ENCODE results near the gene ACOXL.
A peak's percentile ranks its signal among the peaks of the same experiment; 100 is the strongest.

The ACOXL gene

DNA sequence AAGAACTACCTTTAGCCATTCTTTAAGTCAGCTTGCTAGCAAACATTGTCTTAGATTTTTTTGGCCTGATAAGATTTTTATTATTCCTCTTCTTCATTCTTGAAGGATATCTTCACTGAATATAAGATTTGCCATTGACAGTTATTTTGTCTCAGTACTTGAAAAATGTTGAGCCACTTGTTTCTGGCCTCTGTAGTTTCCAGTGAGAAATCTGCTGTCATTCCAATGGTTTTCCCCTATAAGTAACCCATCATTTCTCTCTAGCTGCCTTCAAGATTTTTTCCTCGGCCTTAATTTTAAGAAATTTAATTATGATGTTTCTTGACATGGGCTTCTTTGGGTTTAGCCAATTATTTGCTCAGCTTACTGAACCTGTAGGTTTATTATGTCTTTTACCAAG lies 32.6 kb downstream of the ACOXL start:
- no peak for DNase-seq

DNA sequence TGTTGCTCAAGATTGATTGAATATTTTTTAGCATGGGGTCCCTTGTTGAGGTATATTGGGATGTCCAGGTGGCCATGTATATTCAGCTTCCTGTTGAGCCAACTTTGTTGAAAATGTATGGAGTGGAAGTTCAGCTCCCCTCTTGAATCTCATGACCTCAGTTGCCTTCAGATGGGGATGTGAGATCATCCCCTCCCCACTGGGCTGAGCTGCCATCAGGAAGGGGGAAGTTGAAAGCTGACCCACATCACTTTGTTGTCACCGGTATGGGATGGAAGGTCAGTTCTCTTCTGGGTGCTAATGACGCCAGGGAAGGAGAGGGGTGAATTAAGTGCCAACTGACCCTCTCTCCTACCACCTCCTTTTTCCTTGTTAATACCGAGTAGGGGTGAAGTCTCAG lies 33.9 kb downstream of the ACOXL start:
- no peak for DNase-seq

DNA sequence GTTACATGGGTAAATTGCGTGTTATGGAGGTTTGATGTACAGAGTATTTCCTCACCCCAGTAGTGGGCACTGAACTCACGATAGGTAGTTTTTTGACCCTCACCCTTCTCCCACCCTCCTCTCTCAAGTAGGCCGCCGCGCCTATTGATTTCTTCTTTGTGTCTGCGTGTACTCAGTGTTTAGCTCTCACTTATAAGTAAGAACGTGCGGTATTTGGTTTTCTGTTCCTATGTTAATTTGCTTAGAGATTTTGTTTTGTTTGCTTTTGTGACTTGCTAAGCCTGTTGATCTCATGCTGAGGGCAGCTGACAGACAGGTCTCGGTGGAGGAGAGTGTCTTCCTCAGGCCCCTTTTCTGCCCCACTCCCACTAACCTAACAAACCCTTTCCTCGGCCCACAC lies 36.2 kb downstream of the ACOXL start:
- DNase-seq, result peak; percentile 23 to 25

DNA sequence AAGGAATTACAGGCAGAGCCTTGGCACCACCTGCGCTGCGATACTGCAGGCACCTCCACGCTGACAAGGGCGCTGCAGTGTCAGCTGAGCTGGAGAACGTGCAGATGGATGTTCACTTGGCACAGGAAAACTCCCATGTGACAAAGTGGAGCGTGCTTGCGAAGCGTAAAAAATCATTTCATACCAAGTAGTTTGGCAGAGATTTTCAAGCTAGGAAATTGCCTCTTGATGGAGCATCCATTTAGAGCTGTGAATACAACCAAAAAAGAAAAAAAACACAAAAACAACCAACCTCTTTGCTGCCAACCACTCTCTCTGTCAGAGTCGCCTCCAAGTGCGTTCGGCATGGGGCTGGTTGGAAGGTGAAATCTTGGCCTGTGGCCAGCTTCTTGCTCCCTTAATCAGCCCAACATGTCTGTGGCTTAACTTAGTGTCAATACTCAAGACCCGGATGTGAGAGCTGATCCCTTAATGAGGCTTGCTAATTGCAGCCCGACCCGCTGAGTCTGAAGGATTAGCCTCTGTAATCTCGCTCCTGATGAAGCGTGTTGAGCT lies 38.1 kb downstream of the ACOXL start:
- DNase-seq, result peak; percentile 21 to 34

DNA sequence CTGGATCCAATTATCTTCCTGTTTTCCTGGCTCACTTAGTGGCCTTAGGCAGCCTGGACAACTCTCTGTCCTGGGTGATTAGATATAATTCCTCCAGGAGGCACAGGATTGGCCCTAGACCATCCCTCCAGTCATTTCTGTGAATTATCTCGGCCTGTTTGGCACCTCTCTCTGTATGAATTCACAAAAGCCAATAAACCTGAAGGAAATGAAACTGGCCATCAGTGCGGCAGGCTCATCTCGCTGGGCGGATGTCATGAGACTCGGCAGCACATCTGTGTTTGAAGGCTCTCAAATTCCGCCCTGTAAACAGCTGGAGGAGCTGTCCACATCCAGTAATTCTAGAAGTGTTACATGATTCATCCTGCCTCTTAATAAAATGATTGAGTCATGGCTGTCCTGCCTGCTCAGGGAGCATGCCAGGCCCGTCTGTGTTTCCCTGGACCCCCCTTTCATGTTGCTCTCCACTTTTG lies 38.6 kb downstream of the ACOXL start:
- DNase-seq, result peak in 1 of 2 experiments; percentile 32

DNA sequence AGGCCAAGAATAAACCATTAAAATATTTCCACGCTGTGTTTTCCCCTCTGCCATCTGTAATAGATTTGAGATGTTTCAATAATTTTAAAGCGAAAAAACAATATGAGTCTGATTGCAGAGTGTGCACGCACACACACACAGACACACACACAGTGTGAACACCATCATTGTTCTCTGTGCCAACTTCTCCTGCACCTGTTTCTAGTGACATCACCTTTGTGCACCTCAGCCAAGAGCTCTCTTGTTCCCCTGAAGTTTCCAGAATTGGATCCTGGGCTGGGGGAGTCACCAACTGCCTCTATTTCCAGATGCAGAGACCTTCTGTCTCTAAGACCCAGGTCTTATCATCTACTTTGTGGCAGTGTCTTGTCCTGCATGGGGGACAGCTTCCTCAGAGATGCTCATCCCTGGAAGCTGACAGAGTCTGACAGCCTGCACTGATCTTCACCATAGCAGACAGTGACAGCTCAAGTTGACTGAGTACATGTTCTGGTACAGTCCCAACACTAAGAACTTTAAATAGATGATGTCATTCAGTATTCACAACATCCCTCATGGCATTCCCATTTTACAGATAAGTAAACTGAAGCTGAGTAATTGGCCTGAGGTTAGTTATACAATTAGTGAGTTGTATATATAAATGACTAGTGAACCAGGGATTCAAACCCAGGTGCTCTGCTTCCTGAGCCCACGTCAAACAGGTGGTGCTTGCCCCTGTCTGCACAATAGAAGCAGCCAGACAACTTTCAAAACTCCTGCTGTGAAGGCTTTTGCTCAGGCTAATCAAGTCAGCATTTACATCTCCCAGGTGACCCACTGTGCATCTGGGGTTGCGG lies 39.4 kb downstream of the ACOXL start:
- no peak for DNase-seq

DNA sequence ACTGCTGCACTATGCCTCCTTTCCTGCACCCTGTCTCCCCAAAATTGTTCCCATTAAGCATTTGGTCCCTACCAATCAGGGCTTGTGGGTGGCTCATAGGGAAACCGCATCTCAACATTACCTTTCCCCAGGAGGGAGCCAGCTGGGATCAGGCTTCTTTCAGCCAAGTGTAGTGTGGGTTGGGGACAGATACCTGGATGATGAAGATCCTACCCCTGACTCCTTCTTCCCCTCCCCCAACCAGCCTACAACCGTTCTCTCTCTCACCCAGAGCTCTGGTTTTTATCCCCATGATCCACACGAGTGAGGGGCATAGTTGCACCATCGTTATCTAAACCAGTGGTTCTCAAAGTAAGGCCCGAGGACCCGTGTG lies 40.0 kb downstream of the ACOXL start:
- DNase-seq, result no peak

DNA sequence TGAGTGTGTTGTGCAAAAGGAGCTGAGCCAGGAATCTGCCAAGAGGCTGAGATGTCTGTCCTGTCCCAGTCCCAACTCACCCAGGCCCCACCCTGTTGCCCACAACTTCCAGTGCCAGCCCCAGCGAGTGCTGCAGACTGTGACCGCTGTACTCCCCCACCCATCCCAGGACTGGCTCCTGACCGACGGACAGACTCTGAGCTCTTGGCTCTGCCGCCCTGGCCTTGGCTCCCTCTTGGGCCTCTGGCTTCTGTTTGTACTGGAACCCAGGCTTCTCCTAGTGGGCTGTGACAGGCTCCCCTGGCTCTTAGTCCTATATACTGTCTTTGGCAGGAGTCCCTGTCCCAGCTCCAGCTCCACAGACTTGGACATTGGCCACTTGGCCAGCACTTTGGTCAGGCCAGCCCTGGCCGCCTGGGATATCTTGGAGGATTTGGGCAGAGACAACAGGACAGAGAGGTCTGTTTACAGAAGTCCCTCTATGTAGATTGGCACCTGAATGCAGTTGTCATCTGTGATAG lies 41.1 kb downstream of the ACOXL start:
- DNase-seq, result no peak

DNA sequence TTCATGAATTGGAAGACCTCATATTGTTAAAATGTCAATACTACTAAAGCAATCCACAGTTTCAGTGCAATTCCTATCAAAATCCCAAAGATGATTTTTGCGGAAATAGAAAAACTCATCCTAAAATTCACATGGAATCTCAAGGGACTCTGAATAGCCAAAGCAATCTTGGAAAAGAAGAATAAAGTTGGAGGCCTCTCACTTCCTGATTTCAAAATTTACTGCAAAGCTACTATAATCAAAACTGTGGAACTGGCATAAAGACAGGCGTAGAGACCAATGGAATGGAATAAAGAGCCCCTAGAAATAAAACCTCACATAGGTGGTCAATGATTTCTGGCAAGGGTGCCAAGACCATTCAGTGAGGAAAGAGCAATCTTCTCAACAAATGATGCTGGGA lies 42.3 kb downstream of the ACOXL start:
- DNase-seq, result no peak

DNA sequence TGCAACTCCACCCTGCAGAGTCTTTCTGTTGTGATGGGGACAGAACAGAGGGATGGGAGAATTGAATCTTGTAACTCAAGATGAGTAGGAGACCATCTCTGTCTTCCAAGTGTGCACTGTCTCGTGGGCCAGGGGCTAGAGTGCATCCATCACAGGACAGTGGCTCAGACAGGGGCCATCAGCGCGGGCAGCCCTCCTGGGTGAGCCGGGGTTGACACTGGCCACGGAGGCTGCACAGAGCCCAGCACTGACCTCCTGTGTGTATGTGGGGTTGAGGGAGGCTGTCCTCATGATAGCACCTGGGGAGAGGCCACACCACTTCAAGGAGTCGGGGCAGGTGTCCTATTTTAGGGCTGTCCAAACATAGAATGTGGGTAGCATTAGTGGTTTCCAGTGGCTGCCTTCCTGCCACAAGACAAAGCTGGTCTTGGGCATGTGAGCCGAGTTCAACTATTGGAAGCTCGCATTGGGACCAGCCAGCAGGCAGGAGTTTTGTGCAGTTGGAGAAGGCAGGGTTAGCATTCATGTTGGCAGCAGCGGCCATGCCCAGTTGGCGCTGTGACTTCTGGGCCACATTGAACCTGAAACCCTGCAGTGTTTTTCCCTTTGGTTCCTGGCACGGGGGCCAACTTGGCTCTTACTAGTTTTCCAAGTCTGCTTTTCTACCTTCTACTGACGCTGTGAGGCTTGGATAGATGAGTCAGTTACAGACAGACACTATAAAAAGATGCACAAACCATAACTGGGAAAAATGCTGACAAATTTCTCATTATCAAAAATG lies 45.3 kb downstream of the ACOXL start:
- no peak for DNase-seq

DNA sequence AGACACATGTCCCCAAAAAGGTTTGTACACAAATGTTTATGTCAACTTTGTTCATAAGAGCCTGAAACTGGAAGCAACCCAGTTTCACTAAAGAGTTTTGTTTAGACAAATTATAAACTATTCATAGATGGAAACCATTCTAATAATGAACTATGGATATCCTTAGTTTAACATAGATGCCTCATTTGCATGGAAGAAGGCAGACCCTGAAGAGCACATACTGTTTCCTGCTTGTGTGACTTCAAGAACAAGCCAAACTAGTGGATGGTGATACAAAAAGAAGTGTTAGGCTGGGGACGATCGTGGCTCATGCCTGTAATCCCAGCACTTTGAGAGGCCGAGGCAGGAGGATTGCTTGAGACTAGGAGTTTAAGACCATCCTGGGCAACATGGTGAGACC lies 48.1 kb downstream of the ACOXL start:
- no peak for DNase-seq

DNA sequence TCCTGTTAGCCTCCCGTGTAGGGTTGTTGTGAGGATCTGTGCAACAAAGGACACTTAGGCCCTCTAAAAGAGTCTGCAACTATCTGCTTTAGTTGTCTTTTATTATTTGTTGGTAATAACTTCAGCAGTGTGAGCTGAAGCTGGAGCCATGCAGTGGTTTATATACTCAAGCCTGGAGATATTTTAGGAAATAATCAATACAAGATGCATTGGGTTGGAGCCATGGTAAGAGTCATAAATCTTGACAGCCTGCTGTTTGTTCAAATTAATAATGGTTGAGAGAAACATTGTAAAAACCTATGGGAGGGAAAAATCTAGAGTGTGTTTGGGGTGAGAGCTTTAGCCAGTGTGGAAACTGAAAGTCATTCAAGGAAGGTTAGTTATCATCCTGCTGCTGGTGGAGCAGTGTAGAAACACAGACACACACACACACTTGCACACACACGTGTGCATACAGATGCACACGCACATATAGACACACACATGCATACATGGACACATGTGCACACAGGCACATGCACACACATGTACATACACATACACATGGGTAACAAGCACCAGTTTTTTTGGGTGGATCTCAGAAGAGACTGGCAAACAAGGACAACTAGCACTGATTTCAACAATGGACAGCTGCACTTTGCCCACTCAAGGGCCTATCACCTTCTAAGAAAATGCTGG lies 51.0 kb downstream of the ACOXL start:
- DNase-seq, result no peak

DNA sequence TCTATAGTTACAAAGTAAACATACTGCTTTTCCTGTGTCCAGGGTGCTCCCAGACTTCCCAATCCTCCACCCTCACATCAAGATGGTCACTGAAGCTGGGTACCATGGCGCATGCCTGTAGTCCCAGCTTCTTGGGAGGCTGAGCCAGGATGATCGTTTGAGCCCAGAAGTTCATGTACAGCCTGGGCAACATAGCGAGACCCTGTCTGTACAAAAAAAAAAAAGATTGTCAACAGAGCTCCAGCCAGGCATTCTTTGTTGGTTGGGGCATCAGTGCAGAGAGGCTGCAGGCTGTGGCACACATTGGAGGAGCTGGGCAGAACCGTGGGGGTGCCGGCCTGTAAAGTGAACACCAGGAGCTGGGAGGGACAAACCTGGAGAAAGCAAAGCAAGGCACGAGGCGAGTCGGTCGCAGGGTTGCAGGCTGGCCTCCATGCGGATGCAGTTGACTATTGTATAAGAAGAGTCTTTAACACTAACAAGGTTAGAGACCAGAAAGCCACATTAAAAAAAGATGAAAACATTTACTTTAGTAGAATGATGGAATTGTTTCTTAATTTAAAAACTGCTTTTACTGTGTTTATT lies 51.8 kb downstream of the ACOXL start:
- DNase-seq, result no peak

DNA sequence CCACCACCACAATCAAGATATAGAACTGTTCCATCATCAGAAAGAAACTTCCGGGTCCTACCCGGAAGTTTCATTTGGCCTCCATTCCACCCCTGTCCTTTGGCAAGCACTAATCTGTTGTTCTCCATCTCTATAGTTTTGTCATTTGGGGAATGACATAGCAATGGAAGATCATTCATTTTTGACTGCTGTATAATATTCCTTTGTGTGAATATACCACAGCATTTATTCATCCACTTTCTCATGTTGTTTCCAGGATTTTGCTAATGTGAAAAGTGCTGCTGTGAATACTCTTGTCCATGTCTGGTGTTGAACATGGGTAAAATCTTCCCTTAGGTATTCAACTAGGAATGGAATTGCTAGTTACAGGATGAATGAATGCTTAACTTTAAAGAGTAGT lies 53.1 kb downstream of the ACOXL start:
- no peak for DNase-seq

DNA sequence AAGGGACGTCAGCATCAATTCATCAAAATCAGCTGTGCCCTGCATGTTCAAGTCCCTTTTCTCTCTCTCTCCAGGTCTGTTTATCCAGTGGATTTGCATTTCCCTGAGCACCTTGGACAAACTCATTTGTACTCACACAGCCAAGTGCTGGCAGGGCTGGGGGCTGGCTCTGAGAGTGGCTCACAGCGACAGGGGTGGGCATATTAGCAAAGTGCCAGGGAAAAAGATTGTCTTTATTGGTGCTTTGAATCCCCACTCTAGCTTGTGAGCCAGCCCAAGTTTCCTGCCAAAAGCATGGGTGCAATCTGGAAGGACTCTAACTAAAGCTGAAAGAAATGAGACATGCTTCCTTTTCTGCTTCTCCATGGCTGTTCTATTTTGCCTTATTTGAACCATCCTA lies 56.6 kb downstream of the ACOXL start:
- no peak for DNase-seq

DNA sequence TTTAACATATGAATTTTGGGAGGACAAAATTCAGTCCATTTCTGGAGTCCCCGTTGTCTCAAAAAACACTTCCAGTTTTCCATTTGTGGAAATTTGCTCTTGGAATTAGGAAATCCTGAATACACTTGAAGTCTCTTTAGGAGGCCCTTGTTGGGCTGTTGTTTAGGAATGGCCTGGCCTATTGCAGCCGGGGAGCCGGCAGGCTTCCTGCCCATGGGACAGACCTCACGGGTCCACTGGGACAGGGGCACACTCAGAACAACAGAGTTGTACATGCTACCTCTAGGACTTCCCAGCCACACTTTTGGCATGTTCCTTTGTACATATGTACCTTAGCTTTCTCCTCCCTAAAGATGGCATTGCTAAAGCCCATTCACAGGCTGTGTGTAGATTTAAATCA lies 57.3 kb downstream of the ACOXL start:
- DNase-seq, result no peak

DNA sequence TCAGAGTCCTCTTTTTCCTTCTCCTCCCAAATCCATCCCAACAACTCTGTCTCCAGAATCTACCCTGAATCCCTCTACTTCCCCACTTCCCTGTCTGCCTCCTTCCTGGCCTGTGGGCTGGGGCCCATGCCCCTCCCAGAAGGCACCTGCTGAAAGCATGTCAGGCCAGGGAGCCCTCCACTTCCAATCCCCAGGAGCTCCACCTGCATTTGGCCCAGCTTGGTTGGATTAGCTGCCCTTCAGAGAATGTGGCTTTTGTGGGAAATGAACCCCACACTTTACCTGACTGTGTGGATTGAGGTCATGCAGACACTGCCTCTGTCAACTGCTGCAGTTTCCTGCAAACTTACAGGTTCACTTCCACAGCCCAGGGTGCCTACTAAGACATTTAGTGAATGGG lies 58.5 kb downstream of the ACOXL start:
- DNase-seq, result no peak

DNA sequence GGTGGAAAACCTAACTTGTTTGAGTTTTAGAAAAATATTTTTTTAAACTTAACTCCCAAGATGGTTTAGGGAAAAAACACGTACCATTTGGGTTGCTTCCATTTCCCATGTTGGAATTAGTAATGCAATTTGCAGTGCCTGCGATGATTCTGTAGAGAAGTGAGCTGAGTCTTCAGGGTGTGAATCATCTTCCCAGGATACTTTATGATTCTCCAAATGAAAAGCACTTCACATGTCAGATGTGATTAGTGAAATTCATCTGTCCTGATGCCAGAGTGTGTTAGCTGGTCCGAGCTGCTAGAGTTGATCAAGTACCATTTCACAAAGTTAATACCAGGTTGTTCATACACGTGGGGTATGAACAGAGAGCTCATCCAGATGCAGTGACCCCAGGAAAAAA lies 59.1 kb downstream of the ACOXL start:
- DNase-seq, result no peak

DNA sequence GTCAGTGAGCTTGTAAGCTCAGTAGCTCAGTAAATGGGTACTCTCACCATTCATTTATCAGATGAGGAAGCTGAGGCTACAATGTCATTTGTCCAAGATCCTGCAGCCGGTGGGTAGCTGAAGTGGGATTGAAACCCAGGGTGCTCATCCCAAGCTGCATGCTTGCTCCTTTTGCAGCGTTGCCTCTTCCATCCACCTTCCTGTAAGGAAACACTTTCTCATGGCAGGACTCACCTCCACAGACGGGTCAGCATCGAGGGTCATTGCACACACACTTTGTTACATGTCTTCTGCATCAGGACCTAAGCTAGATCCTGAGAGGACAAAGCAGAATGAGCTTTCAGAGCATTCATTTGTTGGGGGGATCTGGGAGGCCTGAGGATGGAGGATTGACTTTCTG lies 60.7 kb downstream of the ACOXL start:
- no peak for DNase-seq

DNA sequence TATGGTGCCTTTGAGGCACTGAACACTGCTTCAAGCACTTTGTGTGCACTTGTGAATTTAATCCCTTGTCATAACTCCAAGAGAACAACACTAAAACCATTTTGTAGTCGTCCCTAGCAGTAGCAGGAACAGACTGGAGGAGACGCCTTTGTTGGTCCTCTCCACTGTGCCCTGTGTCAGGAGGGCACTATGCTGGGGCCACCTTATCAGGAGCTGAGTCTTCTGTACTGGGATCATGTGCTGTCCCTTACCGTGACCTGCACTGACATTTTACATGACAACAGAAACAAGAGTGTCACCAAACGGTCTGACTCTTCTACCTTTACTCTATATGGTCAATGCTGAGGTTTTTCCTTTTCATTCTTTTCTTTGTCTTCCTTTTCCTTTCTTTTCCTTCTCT lies 62.0 kb downstream of the ACOXL start:
- no peak for DNase-seq

DNA sequence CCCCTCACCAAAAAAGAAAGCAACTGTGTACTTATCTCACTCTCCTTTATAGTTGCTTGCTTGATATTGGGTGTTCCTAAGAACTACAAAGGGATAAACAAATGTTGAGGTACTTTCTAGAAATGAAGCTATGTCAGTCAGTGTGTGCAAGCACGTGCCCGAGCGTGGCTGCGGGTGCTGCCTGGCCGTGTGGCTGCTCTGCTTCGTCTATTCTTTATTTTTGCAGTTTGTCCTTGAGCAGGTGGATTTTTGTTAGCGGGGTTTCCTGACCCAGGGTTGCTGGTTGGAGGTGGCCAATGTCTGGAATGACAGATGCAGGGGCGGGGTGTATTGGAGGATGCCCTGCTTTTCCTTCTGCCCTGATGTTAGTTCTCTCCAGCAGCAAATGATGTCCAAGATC lies 62.6 kb downstream of the ACOXL start:
- no peak for DNase-seq

DNA sequence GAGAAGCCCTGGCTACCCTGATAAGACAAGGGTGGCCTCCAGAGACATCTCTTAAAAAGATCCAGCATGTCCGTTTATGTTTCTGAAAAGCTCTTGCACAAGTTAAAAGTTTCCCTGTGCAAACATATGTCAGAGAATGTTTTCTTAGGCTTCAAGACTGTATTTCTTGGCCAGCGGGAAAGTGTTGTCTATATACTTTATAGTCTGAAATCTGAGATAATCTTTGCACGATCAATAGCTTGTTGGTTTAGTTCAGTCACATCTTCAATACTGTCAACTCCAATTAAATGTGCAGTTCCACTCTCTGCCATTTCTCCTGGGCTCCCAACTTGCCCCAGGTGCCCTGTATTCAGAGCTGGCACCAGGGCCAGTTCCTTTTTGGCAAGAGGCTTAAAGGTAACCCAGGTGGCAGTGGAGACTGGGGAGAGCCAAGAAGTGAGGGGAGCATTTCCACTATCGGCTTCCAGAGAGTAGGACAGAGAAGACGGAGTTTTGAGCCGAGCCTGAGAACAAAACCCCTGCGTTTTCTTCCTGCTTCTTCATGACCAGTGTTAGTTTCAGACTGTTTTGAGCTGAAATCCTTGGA lies 64.4 kb downstream of the ACOXL start:
- no peak for DNase-seq

All from SHP77 (cell line).